ENCODE data around the gene MEG3. TPM values are rescaled to one million over a fixed set of nuclear protein-coding genes. Genes with fewer than 3 reads are reported as not detected.

MEG3 gene
- polyA plus RNA-seq, 1 donor from 2014 or later, result not detected

DNA sequence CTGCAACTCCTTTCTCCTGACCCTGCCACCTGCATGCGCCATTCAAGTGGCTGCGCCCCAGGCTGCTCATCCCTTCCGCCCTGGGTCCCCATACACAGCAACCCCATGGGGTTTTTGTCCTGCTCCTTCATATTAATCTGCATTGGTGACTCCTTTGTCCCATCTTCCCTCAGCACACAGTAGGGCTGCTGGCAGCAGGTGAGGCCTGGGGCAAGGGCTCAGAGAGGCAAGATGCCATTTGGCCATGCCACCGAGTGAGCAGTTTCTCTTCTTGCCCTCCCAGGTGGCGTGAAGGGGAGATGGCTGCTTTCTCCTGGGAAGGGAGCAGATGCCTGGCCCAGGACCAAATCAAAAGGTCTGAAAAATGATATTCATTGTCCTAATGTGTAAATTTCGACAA is 68.5 kb downstream of the MEG3 start:
- H3K27me3 ChIP-seq (ENCODE audit: insufficient read depth, low read depth, low read length), result no peaks in the 10 kb centered on the region
- no peak for TF ChIP-seq EZH2 (IDR thresholded peaks at IDR 0.05; ENCODE audit: borderline replicate concordance, insufficient read depth, low read length, poor library complexity, severe bottlenecking)
- TF ChIP-seq, protein P1, sequence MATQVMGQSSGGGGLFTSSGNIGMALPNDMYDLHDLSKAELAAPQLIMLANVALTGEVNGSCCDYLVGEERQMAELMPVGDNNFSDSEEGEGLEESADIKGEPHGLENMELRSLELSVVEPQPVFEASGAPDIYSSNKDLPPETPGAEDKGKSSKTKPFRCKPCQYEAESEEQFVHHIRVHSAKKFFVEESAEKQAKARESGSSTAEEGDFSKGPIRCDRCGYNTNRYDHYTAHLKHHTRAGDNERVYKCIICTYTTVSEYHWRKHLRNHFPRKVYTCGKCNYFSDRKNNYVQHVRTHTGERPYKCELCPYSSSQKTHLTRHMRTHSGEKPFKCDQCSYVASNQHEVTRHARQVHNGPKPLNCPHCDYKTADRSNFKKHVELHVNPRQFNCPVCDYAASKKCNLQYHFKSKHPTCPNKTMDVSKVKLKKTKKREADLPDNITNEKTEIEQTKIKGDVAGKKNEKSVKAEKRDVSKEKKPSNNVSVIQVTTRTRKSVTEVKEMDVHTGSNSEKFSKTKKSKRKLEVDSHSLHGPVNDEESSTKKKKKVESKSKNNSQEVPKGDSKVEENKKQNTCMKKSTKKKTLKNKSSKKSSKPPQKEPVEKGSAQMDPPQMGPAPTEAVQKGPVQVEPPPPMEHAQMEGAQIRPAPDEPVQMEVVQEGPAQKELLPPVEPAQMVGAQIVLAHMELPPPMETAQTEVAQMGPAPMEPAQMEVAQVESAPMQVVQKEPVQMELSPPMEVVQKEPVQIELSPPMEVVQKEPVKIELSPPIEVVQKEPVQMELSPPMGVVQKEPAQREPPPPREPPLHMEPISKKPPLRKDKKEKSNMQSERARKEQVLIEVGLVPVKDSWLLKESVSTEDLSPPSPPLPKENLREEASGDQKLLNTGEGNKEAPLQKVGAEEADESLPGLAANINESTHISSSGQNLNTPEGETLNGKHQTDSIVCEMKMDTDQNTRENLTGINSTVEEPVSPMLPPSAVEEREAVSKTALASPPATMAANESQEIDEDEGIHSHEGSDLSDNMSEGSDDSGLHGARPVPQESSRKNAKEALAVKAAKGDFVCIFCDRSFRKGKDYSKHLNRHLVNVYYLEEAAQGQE (IDR thresholded peaks at IDR 0.05; ENCODE audit: borderline replicate concordance), result no peak
- no peaks in the 10 kb centered on the region for H3K36me3 ChIP-seq (ENCODE audit: insufficient read depth, low read length)
- no peaks in the 10 kb centered on the region for H3K9me3 ChIP-seq (ENCODE audit: low read length)
- H3K9me2 ChIP-seq (ENCODE audit: insufficient read depth, low read length), result no peaks in the 10 kb centered on the region
- H2AFZ ChIP-seq (ENCODE audit: low read depth, low read length), result no peak overlapping the region
- H3K4me2 ChIP-seq (ENCODE audit: low read length), result no peak overlapping the region
- no peak overlapping the region for H3K27ac ChIP-seq (ENCODE audit: low read length)
- H3K79me2 ChIP-seq (replicated peaks; ENCODE audit: insufficient read depth, low read length), result no peaks in the 10 kb centered on the region
- H3K4me3 ChIP-seq (ENCODE audit: low read length), result no peak overlapping the region
- H3F3A ChIP-seq (ENCODE audit: insufficient read depth, low read length, poor library complexity, severe bottlenecking), result no peaks in the 10 kb centered on the region
- H4K20me1 ChIP-seq (ENCODE audit: insufficient read depth), result no peaks in the 10 kb centered on the region
- H3K9ac ChIP-seq (ENCODE audit: low read length), result no peak overlapping the region

DNA sequence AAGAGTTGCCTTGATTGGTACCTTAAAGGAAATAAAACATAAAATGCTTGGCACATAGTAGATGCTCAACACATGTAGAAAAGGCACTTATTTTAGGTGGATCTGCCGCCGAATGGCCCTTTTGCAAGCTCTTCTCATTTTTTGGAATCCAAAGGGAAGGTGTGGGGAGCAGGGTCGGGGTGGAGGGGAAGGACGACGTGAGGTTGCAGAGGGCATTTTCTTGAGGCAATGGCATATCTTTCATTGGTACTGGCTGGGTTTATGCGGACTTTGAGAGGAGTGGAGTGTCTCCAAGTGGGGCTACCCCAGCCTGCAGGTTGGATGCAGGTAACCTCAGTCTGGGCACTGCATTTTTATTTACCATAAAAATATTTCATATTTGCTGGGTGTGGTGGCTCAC is 69.5 kb downstream of the MEG3 start:
- Histone ChIP-seq H3K9ac (ENCODE audit: low read length) (no peak overlapping the region), H3K36me3 (ENCODE audit: insufficient read depth, low read length) (no peaks in the 10 kb centered on the region), H3K9me3 (ENCODE audit: low read length) (no peaks in the 10 kb centered on the region), H3K9me2 (ENCODE audit: insufficient read depth, low read length) (no peaks in the 10 kb centered on the region), H3K79me2 (replicated peaks; ENCODE audit: insufficient read depth, low read length) (no peaks in the 10 kb centered on the region), H3K4me2 (ENCODE audit: low read length) (no peak overlapping the region), H3K4me3 (ENCODE audit: low read length) (no peak overlapping the region), H3K27me3 (ENCODE audit: insufficient read depth, low read depth, low read length) (no peaks in the 10 kb centered on the region), H4K20me1 (ENCODE audit: insufficient read depth) (no peaks in the 10 kb centered on the region), H3K27ac (ENCODE audit: low read length) (no peak overlapping the region), H2AFZ (ENCODE audit: low read depth, low read length) (no peak overlapping the region), H3F3A (ENCODE audit: insufficient read depth, low read length, poor library complexity, severe bottlenecking) (no peaks in the 10 kb centered on the region)
- TF ChIP-seq, protein P2, sequence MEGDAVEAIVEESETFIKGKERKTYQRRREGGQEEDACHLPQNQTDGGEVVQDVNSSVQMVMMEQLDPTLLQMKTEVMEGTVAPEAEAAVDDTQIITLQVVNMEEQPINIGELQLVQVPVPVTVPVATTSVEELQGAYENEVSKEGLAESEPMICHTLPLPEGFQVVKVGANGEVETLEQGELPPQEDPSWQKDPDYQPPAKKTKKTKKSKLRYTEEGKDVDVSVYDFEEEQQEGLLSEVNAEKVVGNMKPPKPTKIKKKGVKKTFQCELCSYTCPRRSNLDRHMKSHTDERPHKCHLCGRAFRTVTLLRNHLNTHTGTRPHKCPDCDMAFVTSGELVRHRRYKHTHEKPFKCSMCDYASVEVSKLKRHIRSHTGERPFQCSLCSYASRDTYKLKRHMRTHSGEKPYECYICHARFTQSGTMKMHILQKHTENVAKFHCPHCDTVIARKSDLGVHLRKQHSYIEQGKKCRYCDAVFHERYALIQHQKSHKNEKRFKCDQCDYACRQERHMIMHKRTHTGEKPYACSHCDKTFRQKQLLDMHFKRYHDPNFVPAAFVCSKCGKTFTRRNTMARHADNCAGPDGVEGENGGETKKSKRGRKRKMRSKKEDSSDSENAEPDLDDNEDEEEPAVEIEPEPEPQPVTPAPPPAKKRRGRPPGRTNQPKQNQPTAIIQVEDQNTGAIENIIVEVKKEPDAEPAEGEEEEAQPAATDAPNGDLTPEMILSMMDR (IDR thresholded peaks at IDR 0.05; ENCODE audit: poor library complexity, severe bottlenecking), result no peak
- TF ChIP-seq EP300 (conservative IDR thresholded peaks at IDR 0.05; ENCODE audit: poor library complexity, severe bottlenecking), result no peak
- no peak for TF ChIP-seq EZH2 (IDR thresholded peaks at IDR 0.05; ENCODE audit: borderline replicate concordance, insufficient read depth, low read length, poor library complexity, severe bottlenecking)
- no peak for TF ChIP-seq RAD21 (conservative IDR thresholded peaks at IDR 0.05)
- TF ChIP-seq, protein P1 (IDR thresholded peaks at IDR 0.05; ENCODE audit: borderline replicate concordance), result no peak
- no peak for TF ChIP-seq TAF1 (IDR thresholded peaks at IDR 0.05; ENCODE audit: low read depth)
- no peak for TF ChIP-seq MXI1 (conservative IDR thresholded peaks at IDR 0.05; ENCODE audit: poor library complexity, severe bottlenecking)

All from neural cell (in vitro differentiated cells).